PC-3 (cell line): ENCODE data around the gene HOXC10.

Experiments
- CTCF ChIP-seq: fragments of 300-600 bp; sonication (generic); conservative IDR thresholded peaks from 2 replicates; pipeline ENCODE4 v1.5.1; 2017; ENCODE audit warnings: antibody characterized with exemption, low read depth, mild to moderate bottlenecking, low read length
- EZH2 ChIP-seq: fragments of 300-600 bp; sonication (generic); IDR thresholded peaks from one replicate; pipeline ENCODE4 v1.6.1; 2017; ENCODE audit warnings: antibody characterized with exemption, mild to moderate bottlenecking, low read length; ENCODE audit not compliant: unreplicated experiment

- TF ChIP-seq CTCF, result peak; percentile 21; the same call in 1 of the 2 replicates
- TF ChIP-seq EZH2, result no peak
These were observed 36.0 kb upstream of the HOXC10 start for GRCh38 chr12:53948650-53949593.
